H1 (cell line): ENCODE results near the gene CSNK1A1. TPM values are rescaled to one million over a fixed set of nuclear protein-coding genes. Genes with fewer than 3 reads are reported as not detected.

Experiments
- CTCF ChIA-PET: fragments of 300-600 bp; sonication (Branson Sonifier 250); formaldehyde crosslinking; loops from one replicate; lab custom pipeline; 2021; ENCODE audit not compliant: partially characterized antibody; lab: Charles Lee
- POLR2A ChIA-PET: fragments of 300-600 bp; sonication (Branson Sonifier 250); formaldehyde crosslinking; loops from one replicate; lab custom pipeline; 2021; ENCODE audit warnings: inconsistent platforms; ENCODE audit not compliant: partially characterized antibody; lab: Charles Lee
- DNase-seq, 2 experiments: peaks; one replicate each; pipeline versions ENCODE4 v3.0.0 to v3.0.0-alpha.2; 2010 to 2022; ENCODE audit warnings: low spot score in 2 of 2, low read depth in 1 of 2, mixed read lengths in 1 of 2
- FAIRE-seq: peaks from 2 replicates; lab custom pipeline; 2011; peaks lifted over from hg19 to GRCh38; lab: Jason Lieb, UNC
- H2AFZ ChIP-seq: 2 replicates; pipeline ENCODE4 v1.8.1; 2012; ENCODE audit warnings: low read length, inconsistent platforms
- H2AK5ac ChIP-seq: 2 replicates; pipeline ENCODE4 v1.6.1; 2013; ENCODE audit warnings: low read depth, low read length
- H2BK120ac ChIP-seq: replicated peaks from 2 replicates; pipeline ENCODE3; 2013; ENCODE audit warnings: low read depth, low read length, inconsistent platforms
- H2BK12ac ChIP-seq: 2 replicates; pipeline ENCODE4 v1.6.1; 2013; ENCODE audit warnings: low read depth, low read length
- H2BK15ac ChIP-seq: 2 replicates; pipeline ENCODE4 v1.6.1; 2013; ENCODE audit warnings: low read length
- H2BK20ac ChIP-seq: 2 replicates; pipeline ENCODE4 v1.6.1; 2013; ENCODE audit warnings: low read length
- H2BK5ac ChIP-seq: 2 replicates; pipeline ENCODE4 v1.6.1; 2013; ENCODE audit warnings: low read depth, low read length
- H3K14ac ChIP-seq: 2 replicates; pipeline ENCODE4 v1.6.1; 2013; ENCODE audit warnings: inconsistent platforms; ENCODE audit not compliant: insufficient read length
- H3K18ac ChIP-seq: 2 replicates; pipeline ENCODE4 v1.6.1; 2013; ENCODE audit warnings: low read length; ENCODE audit errors: extremely low read depth
- H3K23ac ChIP-seq: 2 replicates; pipeline ENCODE4 v1.6.1; 2013; ENCODE audit warnings: inconsistent platforms; ENCODE audit not compliant: insufficient read length
- H3K23me2 ChIP-seq: 2 replicates; pipeline ENCODE4 v1.6.1; 2013; ENCODE audit warnings: low read depth, low read length
- H3K27ac ChIP-seq: 2 replicates; pipeline ENCODE4 v1.6.1; 2011; ENCODE audit warnings: low read depth, low read length, inconsistent platforms
- H3K27me3 ChIP-seq, 4 experiments: replicated peaks in 1 of 4; 1 replicate in 1 of 4; 2 replicates in 3 of 4; pipeline versions ENCODE4 v1.6.1 to v1.8.1; 2011 to 2013; ENCODE audit warnings: low read length in 3 of 4, mild to moderate bottlenecking in 3 of 4, inconsistent platforms in 2 of 4, mixed read lengths in 2 of 4, moderate library complexity in 1 of 4; ENCODE audit not compliant: control insufficient read depth in 3 of 4, insufficient read depth in 3 of 4; ENCODE audit errors: extremely low read depth in 1 of 4
- H3K36me3 ChIP-seq, 4 experiments: 2 replicates each; pipeline versions ENCODE4 v1.6.1 to v1.8.1; 2011 to 2013; ENCODE audit warnings: mild to moderate bottlenecking in 4 of 4, low read length in 3 of 4, moderate library complexity in 2 of 4, control low read depth in 1 of 4, inconsistent platforms in 1 of 4; ENCODE audit not compliant: insufficient read depth in 4 of 4, control insufficient read depth in 2 of 4
- H3K4ac ChIP-seq: replicated peaks from 2 replicates; pipeline ENCODE3; 2013; ENCODE audit warnings: low read length, low read depth, mixed read lengths, inconsistent platforms; ENCODE audit not compliant: insufficient read length
- H3K4me1 ChIP-seq, 4 experiments: replicated peaks in 1 of 4; 1 replicate in 1 of 4; 2 replicates in 3 of 4; pipeline versions ENCODE4 v1.6.1 to v1.8.1; 2011 to 2013; ENCODE audit warnings: low read length in 3 of 4, inconsistent platforms in 2 of 4, mixed read lengths in 1 of 4; ENCODE audit not compliant: insufficient read depth in 4 of 4, control insufficient read depth in 3 of 4
- H3K4me2 ChIP-seq, 2 experiments: 2 replicates each; pipeline versions ENCODE4 v1.6.1 to v1.8.1; 2011 to 2013; ENCODE audit warnings: low read depth in 2 of 2, low read length in 2 of 2, control low read depth in 1 of 2, inconsistent platforms in 1 of 2, mild to moderate bottlenecking in 1 of 2; ENCODE audit not compliant: insufficient read depth in 1 of 2
- H3K4me3 ChIP-seq, 4 experiments: fragments of 200-600, 300-600 bp in 1 of 4; sonication (generic), shearing (Covaris generic), sonication (Bioruptor Twin) in 1 of 4; 2 replicates each; pipeline versions ENCODE4 v1.5.1 to v1.8.1; 2011 to 2016; ENCODE audit warnings: low read length in 4 of 4, low read depth in 3 of 4, control low read depth in 2 of 4, inconsistent platforms in 2 of 4, mild to moderate bottlenecking in 2 of 4, mixed read lengths in 1 of 4, moderate library complexity in 1 of 4; ENCODE audit not compliant: insufficient read depth in 2 of 4; ENCODE audit errors: extremely low read depth in 1 of 4
- H3K56ac ChIP-seq: replicated peaks from 2 replicates; pipeline ENCODE3; 2013; ENCODE audit warnings: low read depth, mild to moderate bottlenecking, mixed read lengths, low read length, inconsistent platforms; ENCODE audit not compliant: insufficient read length
- H3K79me1 ChIP-seq: 2 replicates; pipeline ENCODE4 v1.6.1; 2013; ENCODE audit warnings: low read depth, low read length, control low read depth
- H3K79me2 ChIP-seq, 2 experiments: 2 replicates each; pipeline versions ENCODE4 v1.6.1 to v1.8.1; 2012 to 2013; ENCODE audit warnings: low read length in 2 of 2, mild to moderate bottlenecking in 2 of 2, inconsistent platforms in 1 of 2; ENCODE audit not compliant: insufficient read depth in 2 of 2, control insufficient read depth in 1 of 2
- H3K9ac ChIP-seq, 4 experiments: replicated peaks in 1 of 4; 1 replicate in 1 of 4; 2 replicates in 3 of 4; pipeline versions ENCODE4 v1.6.1 to v1.8.1; 2011 to 2013; ENCODE audit warnings: low read depth in 3 of 4, low read length in 3 of 4, control low read depth in 2 of 4, mild to moderate bottlenecking in 2 of 4, moderate library complexity in 2 of 4, inconsistent platforms in 1 of 4; ENCODE audit errors: extremely low read depth in 1 of 4
- H3K9me3 ChIP-seq, 2 experiments: 2 replicates each; pipeline versions ENCODE4 v1.6.1 to v1.8.1; 2012 to 2013; ENCODE audit warnings: mild to moderate bottlenecking in 2 of 2, moderate library complexity in 2 of 2, control low read depth in 1 of 2, inconsistent platforms in 1 of 2, low read depth in 1 of 2, low read length in 1 of 2, mixed read lengths in 1 of 2; ENCODE audit not compliant: insufficient read depth in 2 of 2
- H4K20me1 ChIP-seq, 2 experiments: replicated peaks in 1 of 2; 2 replicates each; pipeline versions ENCODE3 to v1.8.1; 2011 to 2013; ENCODE audit warnings: inconsistent platforms in 2 of 2, low read length in 2 of 2, mild to moderate bottlenecking in 1 of 2; ENCODE audit not compliant: insufficient read depth in 2 of 2, control insufficient read depth in 1 of 2
- H4K5ac ChIP-seq: 2 replicates; pipeline ENCODE4 v1.6.1; 2013; ENCODE audit warnings: low read length, low read depth, mixed read lengths, inconsistent platforms; ENCODE audit not compliant: insufficient read length
- H4K8ac ChIP-seq: 2 replicates; pipeline ENCODE4 v1.8.0; 2013; ENCODE audit warnings: mild to moderate bottlenecking, moderate library complexity, low read length, inconsistent platforms; ENCODE audit not compliant: insufficient read depth; ENCODE audit errors: extremely low read depth
- H4K91ac ChIP-seq: replicated peaks from 2 replicates; pipeline ENCODE3; 2013; ENCODE audit warnings: low read length, mixed read lengths, inconsistent platforms; ENCODE audit not compliant: insufficient read length
- MAFK ChIP-seq: IDR thresholded peaks from 2 replicates; pipeline ENCODE4 v1.6.1; 2012; ENCODE audit warnings: low read depth, mild to moderate bottlenecking, improper control_type of control experiment, low read length
- TCF12 ChIP-seq: IDR thresholded peaks from 2 replicates; pipeline ENCODE4 v1.6.1; 2011; ENCODE audit warnings: low read depth, mild to moderate bottlenecking, low read length
- WGBS, 2 experiments: shearing (Covaris generic) in 1 of 2; methylation state at CpG; one replicate each; pipeline versions ENCODE4 v1.1.6 to v1.1.7; 2013 to 2015; ENCODE audit warnings: low lambda C conversion rate in 2 of 2, mixed read lengths in 2 of 2, inconsistent platforms in 1 of 2, low coverage in 1 of 2, missing lambda C conversion rate in 1 of 2; ENCODE audit not compliant: insufficient replicate concordance in 2 of 2, insufficient coverage in 1 of 2, insufficient read length in 1 of 2; ENCODE audit errors: extremely low coverage in 1 of 2, missing lambda C conversion rate in 1 of 2; 5-methylcytosine and 5-hydroxymethylcytosine counted together
- polyA plus RNA-seq, 7 experiments: library from polyadenylated mRNA; depleted of rRNA in 3 of 7; stranded (reverse) in 5 of 7; unstranded in 2 of 7; fragments of >200 nt in 5 of 7; fragments of 200-250 nt in 2 of 7; gene quantifications; 1 replicate in 5 of 7; 2 replicates in 1 of 7; 4 replicates in 1 of 7; pipeline versions ENCODE4 v1.2.1 to v1.2.3, GENCODE V29; 2011 to 2013; ENCODE audit warnings: missing spikeins in 2 of 7, mixed read lengths in 2 of 7
- total RNA-seq: library from RNA; stranded (reverse); fragmentation: NEBNext Ultra II Directional; extraction: Animal tissue kit (Norgen Biotek cat#: 25700); gene quantifications from 2 replicates; pipeline ENCODE4 v1.2.1, GENCODE V29; 2021

The CSNK1A1 gene
- total and polyA plus RNA-seq, 2 of the 8 experiments (the other 6 are each of a cell fraction or from before 2014, with no cell fraction given) = 61.2 to 244 TPM

GRCh38 chr5:149600932-149601331 lies 49.7 kb upstream of the CSNK1A1 start:
- Histone ChIP-seq H3K9ac (no peak overlapping the region), H4K20me1 (no peaks in the 10 kb centered on the region), H3K4me1 (peaks cover 0 to 3% (median 0%) of the 10 kb centered on the region in 4 experiments; a peak in 2 of 7 replicates), H2BK20ac (no peak overlapping the region), H3K79me2 (no peaks in the 10 kb centered on the region), H4K5ac (no peak overlapping the region), H3K4me2 (no peak overlapping the region), H4K91ac (no peak overlapping the region), H2BK120ac (no peak overlapping the region), H3K4me3 (no peak overlapping the region), H2AFZ (no peak overlapping the region), H2BK15ac (no peak overlapping the region), H4K8ac (no peak overlapping the region), H3K27me3 (no peaks in the 10 kb centered on the region), H3K27ac (no peak overlapping the region), H3K36me3 (no peaks in the 10 kb centered on the region), H2AK5ac (no peak overlapping the region), H3K9me3 (no peaks in the 10 kb centered on the region), H3K56ac (no peak overlapping the region), H2BK5ac (no peak overlapping the region), H3K18ac (no peak overlapping the region), H3K14ac (no peak overlapping the region), H2BK12ac (no peak overlapping the region), H3K79me1 (no peaks in the 10 kb centered on the region), H3K4ac (no peak overlapping the region), H3K23ac (no peak overlapping the region), H3K23me2 (no peaks in the 10 kb centered on the region; the same call in 1 of the 2 replicates)
- FAIRE-seq (no peak), DNase-seq (no peak)
- WGBS, 2 experiments = 91% methylated on average over 3 of the region's 3 CpGs; no CpG with 5 or more reads in 1 of the 2 experiments
- ChIA-PET POLR2A (no interaction called here), CTCF (interaction anchor here (0.6 to 2.7 kb wide), 11 partner anchors 9 to 691 kb away, joined by 3 to 19 read pairs (median 4); partner anchors contain the start of gene ABLIM3)
- no peak for TF ChIP-seq MAFK
- TF ChIP-seq TCF12 = no peak
